CD14-positive monocyte (primary cell): ENCODE results near the gene CLASP1. TPM values are rescaled to one million over a fixed set of nuclear protein-coding genes. Genes with fewer than 3 reads are reported as not detected.

ENCODE experiments used
- DNase-seq, 3 donors: peaks; one replicate each; pipeline ENCODE4 v3.0.0-alpha.2; 2011 to 2022
- H2AFZ ChIP-seq: 2 replicates; pipeline ENCODE4 v1.6.0; 2012; ENCODE audit warnings: mild to moderate bottlenecking, low read depth, low read length, inconsistent platforms; ENCODE audit not compliant: insufficient read depth, poor library complexity, severe bottlenecking
- H3K27ac ChIP-seq, 2 donors: 1 replicate in 1 of 2; 2 replicates in 1 of 2; pipeline ENCODE4 v1.5.1; 2012 to 2013; ENCODE audit warnings: low read length in 2 of 2, control low read depth in 1 of 2, inconsistent platforms in 1 of 2, low read depth in 1 of 2, mild to moderate bottlenecking in 1 of 2
- H3K27me3 ChIP-seq, 2 donors: one replicate each; pipeline versions ENCODE4 v1.6.0 to v1.6.1; 2011 to 2013; ENCODE audit warnings: low read length in 2 of 2; ENCODE audit not compliant: control insufficient read depth in 2 of 2, insufficient read depth in 2 of 2
- H3K36me3 ChIP-seq, 2 donors: replicated peaks in 1 of 2; 1 replicate in 1 of 2; 2 replicates in 1 of 2; pipeline versions ENCODE4 v1.5.1 to v1.6.1; 2012 to 2013; ENCODE audit warnings: low read length in 2 of 2, control low read depth in 1 of 2, inconsistent platforms in 1 of 2, mild to moderate bottlenecking in 1 of 2; ENCODE audit not compliant: insufficient read depth in 2 of 2, control insufficient read depth in 1 of 2
- H3K4me1 ChIP-seq, 2 donors: 1 replicate in 1 of 2; 2 replicates in 1 of 2; pipeline versions ENCODE4 v1.5.1 to v1.6.1; 2012 to 2013; ENCODE audit warnings: low read length in 2 of 2, control low read depth in 1 of 2, inconsistent platforms in 1 of 2, mild to moderate bottlenecking in 1 of 2, moderate library complexity in 1 of 2; ENCODE audit not compliant: insufficient read depth in 2 of 2, control insufficient read depth in 1 of 2
- H3K4me2 ChIP-seq: replicated peaks from 2 replicates; pipeline ENCODE3; 2012; ENCODE audit warnings: low read length, moderate library complexity, mild to moderate bottlenecking; ENCODE audit not compliant: poor library complexity, severe bottlenecking; ENCODE audit errors: extremely low read depth
- H3K4me3 ChIP-seq, 3 experiments: fragments of 200-600 bp in 1 of 3; sonication (generic) in 1 of 3; replicated peaks in 1 of 3; 1 replicate in 2 of 3; 2 replicates in 1 of 3; pipeline ENCODE4 v1.5.1; 2011 to 2013; ENCODE audit warnings: low read length in 3 of 3, mild to moderate bottlenecking in 3 of 3, control low read depth in 2 of 3, low read depth in 2 of 3, inconsistent platforms in 1 of 3, moderate library complexity in 1 of 3
- H3K79me2 ChIP-seq: 2 replicates; pipeline ENCODE4 v1.6.0; 2012; ENCODE audit warnings: mild to moderate bottlenecking, control low read depth, inconsistent platforms, low read length, moderate library complexity; ENCODE audit not compliant: insufficient read depth
- H3K9ac ChIP-seq: 2 replicates; pipeline ENCODE4 v1.6.0; 2017; ENCODE audit warnings: low read length, mild to moderate bottlenecking; ENCODE audit not compliant: insufficient read depth, poor library complexity, severe bottlenecking
- H3K9me3 ChIP-seq, 2 donors: replicated peaks in 1 of 2; 1 replicate in 1 of 2; 2 replicates in 1 of 2; pipeline versions ENCODE4 v1.5.1 to v1.6.1; 2012 to 2013; ENCODE audit warnings: low read length in 2 of 2, control low read depth in 1 of 2; ENCODE audit not compliant: control insufficient read depth in 1 of 2, insufficient read depth in 1 of 2
- H4K20me1 ChIP-seq: 2 replicates; pipeline ENCODE4 v1.6.0; 2012; ENCODE audit warnings: mild to moderate bottlenecking, low read length, control low read depth, moderate library complexity; ENCODE audit not compliant: insufficient read depth
- H3K27ac Mint-ChIP-seq, 7 donors: one replicate each; pipeline ENCODE4 v1.8.0; 2020; ENCODE audit warnings: mild to moderate bottlenecking in 7 of 7, mixed read lengths in 7 of 7, moderate library complexity in 6 of 7, inconsistent platforms in 2 of 7
- H3K27me3 Mint-ChIP-seq, 3 donors: one replicate each; pipeline ENCODE4 v1.8.0; 2021 to 2022; ENCODE audit warnings: low read depth in 3 of 3, mild to moderate bottlenecking in 3 of 3, mixed read lengths in 3 of 3, moderate library complexity in 3 of 3, inconsistent platforms in 1 of 3
- H3K36me3 Mint-ChIP-seq, 2 donors: one replicate each; pipeline ENCODE4 v1.8.0; 2020; ENCODE audit warnings: mixed read lengths in 2 of 2, inconsistent platforms in 1 of 2, mild to moderate bottlenecking in 1 of 2
- H3K4me1 Mint-ChIP-seq: one replicate; pipeline ENCODE4 v1.8.0; 2020; ENCODE audit warnings: mild to moderate bottlenecking, mixed read lengths
- H3K4me3 Mint-ChIP-seq, 2 donors: one replicate each; pipeline ENCODE4 v1.8.0; 2020; ENCODE audit warnings: mild to moderate bottlenecking in 2 of 2, mixed read lengths in 2 of 2, moderate library complexity in 1 of 2
- H3K9me3 Mint-ChIP-seq, 7 donors: one replicate each; pipeline ENCODE4 v1.8.0; 2020 to 2022; ENCODE audit warnings: mixed read lengths in 7 of 7, mild to moderate bottlenecking in 6 of 7, moderate library complexity in 6 of 7, inconsistent platforms in 2 of 7
- WGBS: methylation state at CpG from one replicate; pipeline ENCODE4 v1.1.5; 2013; ENCODE audit warnings: missing lambda C conversion rate; ENCODE audit not compliant: insufficient coverage; 5-methylcytosine and 5-hydroxymethylcytosine counted together
- intact Hi-C, 2 donors: fragments of 100-400 bp; cut with micrococcal nuclease; formaldehyde crosslinking; loops; one replicate each; pipeline versions ENCODE4 v1.15.0 to v1.15.1; 2023
- polyA plus RNA-seq, 3 donors: library from polyadenylated mRNA; depleted of rRNA in 1 of 3; unstranded in 2 of 3; stranded (reverse) in 1 of 3; fragments of 300-500 nt in 2 of 3; fragments of >200 nt in 1 of 3; fragmentation: Illumina TruSeq in 2 of 3; gene quantifications; 1 replicate in 2 of 3; 2 replicates in 1 of 3; pipeline ENCODE4 v1.2.3, GENCODE V29; 2012 to 2021
- TF ChIP-seq, protein P1 (sequence below): fragments of 200-600 bp; IDR thresholded peaks from one replicate; pipeline ENCODE4 v1.8.0; 2022; ENCODE audit warnings: antibody characterized with exemption, mild to moderate bottlenecking

Gene CLASP1
- polyA plus RNA-seq, 3 donors = 4.8 to 8.1 (median 7.6) TPM

DNA sequence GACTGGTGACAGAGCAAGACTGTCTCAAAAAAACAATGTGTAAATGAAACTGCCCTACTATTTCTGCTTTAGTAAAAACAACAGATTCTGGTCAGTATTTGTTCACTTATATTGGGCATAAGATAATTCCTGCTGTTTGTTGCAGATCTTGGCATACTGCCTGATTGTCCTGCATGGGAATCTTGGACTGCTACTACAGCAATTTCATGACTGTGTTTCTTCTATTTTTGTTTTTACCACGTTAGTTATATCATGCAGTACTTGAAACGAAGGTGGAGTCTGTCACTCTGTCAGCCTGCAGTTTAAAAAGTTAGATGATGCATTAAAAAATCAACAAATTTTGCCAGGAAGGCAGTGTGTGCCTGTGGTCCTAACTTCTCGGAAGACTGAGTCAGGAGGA, 14.2 kb upstream of the CLASP1 start:
- no peak overlapping the region for H3K4me3 Mint-ChIP-seq
- Histone ChIP-seq H3K4me2 (no peak overlapping the region), H3K79me2 (no peaks in the 10 kb centered on the region), H3K9ac (no peak overlapping the region), H3K27me3 (no peaks in the 10 kb centered on the region), H3K9me3 (peaks cover 0 to 4% of the 10 kb centered on the region in 2 donors), H2AFZ (no peak overlapping the region), H3K4me1 (no peaks in the 10 kb centered on the region), H3K4me3 (no peak overlapping the region), H4K20me1 (no peaks in the 10 kb centered on the region), H3K27ac (no peak overlapping the region), H3K36me3 (peaks cover 10 to 23% of the 10 kb centered on the region in 2 donors)
- H3K27me3 Mint-ChIP-seq = no peaks in the 10 kb centered on the region
- H3K27ac Mint-ChIP-seq = no peak overlapping the region
- DNase-seq = no peak
- no peaks in the 10 kb centered on the region for H3K4me1 Mint-ChIP-seq
- TF ChIP-seq, protein P1, sequence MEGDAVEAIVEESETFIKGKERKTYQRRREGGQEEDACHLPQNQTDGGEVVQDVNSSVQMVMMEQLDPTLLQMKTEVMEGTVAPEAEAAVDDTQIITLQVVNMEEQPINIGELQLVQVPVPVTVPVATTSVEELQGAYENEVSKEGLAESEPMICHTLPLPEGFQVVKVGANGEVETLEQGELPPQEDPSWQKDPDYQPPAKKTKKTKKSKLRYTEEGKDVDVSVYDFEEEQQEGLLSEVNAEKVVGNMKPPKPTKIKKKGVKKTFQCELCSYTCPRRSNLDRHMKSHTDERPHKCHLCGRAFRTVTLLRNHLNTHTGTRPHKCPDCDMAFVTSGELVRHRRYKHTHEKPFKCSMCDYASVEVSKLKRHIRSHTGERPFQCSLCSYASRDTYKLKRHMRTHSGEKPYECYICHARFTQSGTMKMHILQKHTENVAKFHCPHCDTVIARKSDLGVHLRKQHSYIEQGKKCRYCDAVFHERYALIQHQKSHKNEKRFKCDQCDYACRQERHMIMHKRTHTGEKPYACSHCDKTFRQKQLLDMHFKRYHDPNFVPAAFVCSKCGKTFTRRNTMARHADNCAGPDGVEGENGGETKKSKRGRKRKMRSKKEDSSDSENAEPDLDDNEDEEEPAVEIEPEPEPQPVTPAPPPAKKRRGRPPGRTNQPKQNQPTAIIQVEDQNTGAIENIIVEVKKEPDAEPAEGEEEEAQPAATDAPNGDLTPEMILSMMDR = no peak
- WGBS = no CpG with 5 or more reads among the region's 3 CpGs
- peaks cover 10 to 16% of the 10 kb centered on the region in 2 donors for H3K36me3 Mint-ChIP-seq
- intact Hi-C loops = no loop called here
- H3K9me3 Mint-ChIP-seq = peaks cover under 1 to 13% (median 6%) of the 10 kb centered on the region in 7 donors

DNA sequence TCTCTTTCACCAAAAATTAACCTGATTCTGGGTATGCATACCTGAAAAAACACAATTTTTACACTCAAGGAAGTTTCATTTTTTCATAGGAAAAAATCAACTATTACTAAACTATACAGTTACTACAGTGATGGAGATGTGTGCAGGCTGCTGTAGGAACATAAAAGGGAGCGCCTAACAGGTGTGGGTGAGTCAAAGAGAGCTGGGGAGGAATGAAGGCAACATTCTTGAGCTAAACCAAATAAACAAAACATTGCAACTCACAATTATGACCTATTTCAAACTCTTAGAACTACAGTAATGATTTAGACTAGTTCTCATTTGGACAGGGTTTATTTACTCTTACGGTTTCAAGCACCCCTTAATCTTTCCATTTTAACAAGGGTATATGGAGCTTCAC, 13.4 kb upstream of the CLASP1 start:
- intact Hi-C loops = no loop called here
- Histone ChIP-seq H3K79me2 (no peaks in the 10 kb centered on the region), H4K20me1 (no peaks in the 10 kb centered on the region), H3K4me1 (no peaks in the 10 kb centered on the region), H3K9me3 (no peaks in the 10 kb centered on the region), H3K36me3 (peaks cover 10 to 24% of the 10 kb centered on the region in 2 donors), H3K27ac (no peak overlapping the region), H3K9ac (no peak overlapping the region), H3K4me3 (no peak overlapping the region), H2AFZ (no peak overlapping the region), H3K27me3 (no peaks in the 10 kb centered on the region), H3K4me2 (no peak overlapping the region)
- Mint-ChIP-seq H3K27ac (no peak overlapping the region), H3K9me3 (peaks cover 0 to 5% (median 2%) of the 10 kb centered on the region in 7 donors), H3K27me3 (no peaks in the 10 kb centered on the region), H3K4me1 (no peaks in the 10 kb centered on the region), H3K36me3 (peaks cover 12 to 15% of the 10 kb centered on the region in 2 donors), H3K4me3 (no peak overlapping the region)
- DNase-seq = no peak
- TF ChIP-seq, protein P1 = no peak
- no CpG with 5 or more reads among the region's 2 CpGs for WGBS
